Activated naive CD8-positive, alpha-beta T cell (primary cell): ENCODE data around the gene HSD11B1.

ENCODE experiments used
- H3K27ac Mint-ChIP-seq: one replicate; pipeline ENCODE4 v1.8.0; 2021; ENCODE audit warnings: mixed read lengths
- H3K27me3 Mint-ChIP-seq: one replicate; pipeline ENCODE4 v1.8.0; 2021; ENCODE audit warnings: mixed read lengths
- H3K36me3 Mint-ChIP-seq: one replicate; pipeline ENCODE4 v1.8.0; 2021; ENCODE audit warnings: mixed read lengths
- H3K4me1 Mint-ChIP-seq: one replicate; pipeline ENCODE4 v1.8.0; 2021; ENCODE audit warnings: low read depth, mixed read lengths
- H3K4me3 Mint-ChIP-seq: one replicate; pipeline ENCODE4 v1.8.0; 2021; ENCODE audit warnings: mild to moderate bottlenecking, mixed read lengths
- H3K9me3 Mint-ChIP-seq: one replicate; pipeline ENCODE4 v1.8.0; 2021; ENCODE audit warnings: low read depth, mixed read lengths

Gene HSD11B1

DNA sequence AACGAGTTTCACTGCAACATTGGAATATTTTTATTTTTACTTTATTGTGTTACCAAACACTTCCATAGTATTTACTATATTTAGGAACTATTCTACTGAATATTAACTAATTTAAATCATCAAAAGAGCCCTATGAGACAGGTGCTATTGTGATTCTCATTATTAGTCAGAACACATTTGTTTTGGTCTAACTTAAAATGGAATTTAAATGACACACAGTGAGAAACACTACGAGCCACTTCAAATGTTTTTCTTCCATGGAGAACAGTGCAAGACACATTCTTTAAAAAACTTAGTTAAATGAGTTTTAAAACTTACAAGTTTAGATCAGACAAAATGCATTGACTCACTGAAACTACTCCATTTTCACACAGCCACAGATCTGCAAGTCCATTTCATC is 44.6 kb downstream of the HSD11B1 start:
- H3K4me3 Mint-ChIP-seq, result peak overlapping the region; percentile 8
- H3K27ac Mint-ChIP-seq, result peak overlapping the region; percentile 80
- H3K27me3 Mint-ChIP-seq, result no peaks in the 10 kb centered on the region
- peaks cover 63% of the 10 kb centered on the region for H3K4me1 Mint-ChIP-seq
- H3K36me3 Mint-ChIP-seq, result no peaks in the 10 kb centered on the region
- no peaks in the 10 kb centered on the region for H3K9me3 Mint-ChIP-seq

- peak overlapping the region; percentile 8 for H3K4me3 Mint-ChIP-seq
- H3K4me1 Mint-ChIP-seq, result peaks cover 63% of the 10 kb centered on the region
- no peaks in the 10 kb centered on the region for H3K27me3 Mint-ChIP-seq
- H3K36me3 Mint-ChIP-seq, result no peaks in the 10 kb centered on the region
- H3K27ac Mint-ChIP-seq, result peak overlapping the region; percentile 80
- H3K9me3 Mint-ChIP-seq, result no peaks in the 10 kb centered on the region
Measured at GRCh38 chr1:209749670-209750323, 45.2 kb downstream of the HSD11B1 start.

GRCh38 chr1:209751627-209752231 is 47.1 kb downstream of the HSD11B1 start:
- H3K9me3 Mint-ChIP-seq, result no peaks in the 10 kb centered on the region
- H3K4me1 Mint-ChIP-seq, result peaks cover 74% of the 10 kb centered on the region
- peak overlapping the region; percentile 41 for H3K4me3 Mint-ChIP-seq
- no peaks in the 10 kb centered on the region for H3K36me3 Mint-ChIP-seq
- H3K27ac Mint-ChIP-seq, result peak overlapping the region; percentile 94
- no peaks in the 10 kb centered on the region for H3K27me3 Mint-ChIP-seq

DNA sequence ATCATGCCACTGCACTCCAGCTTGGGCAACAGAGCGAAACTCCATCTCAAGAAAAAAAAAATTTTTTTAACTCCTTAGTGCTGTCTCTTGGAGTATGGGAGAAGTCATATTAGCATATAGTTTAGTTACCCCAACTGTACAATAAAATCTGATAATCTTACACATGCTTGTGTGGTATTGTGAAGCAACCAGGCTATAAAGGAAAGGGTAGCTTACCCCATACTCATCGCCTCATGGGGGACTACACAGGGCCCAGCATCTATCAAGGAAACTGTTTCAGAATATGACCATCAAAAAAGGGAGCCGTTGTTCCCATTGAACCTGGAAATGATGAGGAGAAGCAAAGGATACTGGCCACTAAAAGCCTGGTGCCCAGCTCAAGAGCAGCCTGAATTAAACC is 48.2 kb downstream of the HSD11B1 start:
- no peaks in the 10 kb centered on the region for H3K9me3 Mint-ChIP-seq
- H3K36me3 Mint-ChIP-seq, result no peaks in the 10 kb centered on the region
- H3K27me3 Mint-ChIP-seq, result no peaks in the 10 kb centered on the region
- no peak overlapping the region for H3K4me3 Mint-ChIP-seq
- H3K4me1 Mint-ChIP-seq, result peaks cover 68% of the 10 kb centered on the region
- H3K27ac Mint-ChIP-seq, result peak overlapping the region; percentile 64

DNA sequence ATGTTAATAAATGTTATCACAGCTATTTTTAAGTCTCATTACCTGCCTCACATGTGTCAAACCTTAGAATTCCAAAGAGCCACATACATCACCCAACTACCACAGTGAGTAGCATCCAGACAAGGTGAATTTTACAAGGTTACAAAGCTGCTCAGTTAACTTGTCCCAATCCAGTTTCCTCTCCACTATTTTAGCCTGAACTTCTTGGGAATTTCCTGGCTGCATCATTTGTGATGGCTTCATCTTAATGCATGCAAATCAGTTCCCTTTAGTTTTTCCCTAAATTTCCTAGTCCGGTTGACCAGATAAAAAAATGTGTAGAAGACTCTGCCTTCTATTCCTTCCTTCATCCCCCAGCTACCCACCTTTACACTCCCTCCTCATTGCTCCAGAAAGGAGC is 50.6 kb downstream of the HSD11B1 start:
- H3K4me3 Mint-ChIP-seq, result peak overlapping the region; percentile 99
- H3K4me1 Mint-ChIP-seq, result peaks cover 75% of the 10 kb centered on the region
- H3K9me3 Mint-ChIP-seq, result no peaks in the 10 kb centered on the region
- peak overlapping the region; percentile 100 for H3K27ac Mint-ChIP-seq
- no peaks in the 10 kb centered on the region for H3K27me3 Mint-ChIP-seq
- peaks cover 8% of the 10 kb centered on the region for H3K36me3 Mint-ChIP-seq

GRCh38 chr1:209755926-209756614 is 51.4 kb downstream of the HSD11B1 start, which contains the start of gene TRAF3IP3:
TRAF3IP3 (plus strand) TSS chr1:209756053; CDS start chr1:209760040, 3,987 bp downstream.
- Mint-ChIP-seq H3K4me1 (peaks cover 76% of the 10 kb centered on the region), H3K9me3 (no peaks in the 10 kb centered on the region), H3K27me3 (no peaks in the 10 kb centered on the region), H3K27ac (peak within 1 kb of the TSS; percentile 100), H3K36me3 (peaks cover 11% of the 10 kb centered on the region), H3K4me3 (peak within 1 kb of the TSS; percentile 99)

DNA sequence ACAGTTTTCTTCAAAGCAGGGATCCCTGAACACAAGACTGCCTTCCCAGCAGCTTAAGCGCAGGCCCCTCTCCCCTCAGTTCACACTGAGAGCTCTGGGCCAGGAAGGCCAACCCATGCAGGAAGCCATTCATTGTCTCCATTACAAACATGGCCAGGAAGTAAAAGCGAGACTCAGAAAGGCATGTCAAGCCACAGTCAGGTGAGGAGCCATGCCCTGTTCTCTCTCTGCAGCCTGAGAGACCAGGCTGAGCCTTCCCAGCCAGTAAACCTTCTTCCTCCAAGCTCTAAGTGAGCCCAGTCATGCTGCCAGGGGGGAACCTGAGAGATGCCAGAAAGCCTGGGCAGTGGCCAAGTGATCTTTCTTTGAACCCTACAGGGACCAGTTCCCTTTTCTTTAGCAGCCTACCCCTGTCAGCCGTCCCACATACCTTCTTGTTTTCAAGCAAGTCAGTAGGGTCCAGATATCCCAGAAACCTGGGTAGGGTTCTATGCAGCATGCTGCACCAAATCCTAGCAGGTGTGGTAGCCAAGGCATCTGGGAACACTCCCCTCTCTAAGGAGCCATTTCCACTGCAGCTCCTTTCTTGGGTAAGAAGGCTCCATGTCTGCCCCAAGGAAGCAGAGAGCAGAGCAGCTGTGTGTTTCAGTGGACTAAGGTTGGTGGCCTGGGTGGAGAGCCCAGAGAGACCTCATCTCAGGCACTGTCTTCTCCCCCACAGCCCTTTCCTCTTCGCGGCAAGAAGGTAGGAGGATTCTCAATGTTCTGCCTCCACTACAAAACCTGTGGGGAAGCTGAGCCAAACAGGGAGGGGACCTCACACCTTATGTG is 52.2 kb downstream of the HSD11B1 start:
- Mint-ChIP-seq H3K4me3 (peak overlapping the region; percentile 99), H3K4me1 (peaks cover 76% of the 10 kb centered on the region), H3K27ac (peak overlapping the region; percentile 100), H3K27me3 (no peaks in the 10 kb centered on the region), H3K36me3 (peaks cover 15% of the 10 kb centered on the region), H3K9me3 (no peaks in the 10 kb centered on the region)

GRCh38 chr1:209758400-209758799 is 53.8 kb downstream of the HSD11B1 start:
- Mint-ChIP-seq H3K27me3 (no peaks in the 10 kb centered on the region), H3K4me3 (peak overlapping the region; percentile 99), H3K36me3 (peaks cover 25% of the 10 kb centered on the region), H3K4me1 (peaks cover 77% of the 10 kb centered on the region), H3K27ac (peak overlapping the region; percentile 100), H3K9me3 (no peaks in the 10 kb centered on the region)

- peaks cover 82% of the 10 kb centered on the region for H3K4me1 Mint-ChIP-seq
- H3K27me3 Mint-ChIP-seq, result no peaks in the 10 kb centered on the region
- peak overlapping the region; percentile 49 for H3K4me3 Mint-ChIP-seq
- no peaks in the 10 kb centered on the region for H3K9me3 Mint-ChIP-seq
- peaks cover 32% of the 10 kb centered on the region for H3K36me3 Mint-ChIP-seq
- peak overlapping the region; percentile 100 for H3K27ac Mint-ChIP-seq
Measured at GRCh38 chr1:209759829-209760359, 55.2 kb downstream of the HSD11B1 start.

- Mint-ChIP-seq H3K9me3 (no peaks in the 10 kb centered on the region), H3K36me3 (peaks cover 34% of the 10 kb centered on the region), H3K4me1 (peaks cover 80% of the 10 kb centered on the region), H3K4me3 (peak overlapping the region; percentile 31), H3K27ac (peak overlapping the region; percentile 91), H3K27me3 (no peaks in the 10 kb centered on the region)
Measured at GRCh38 chr1:209761011-209761635, 56.5 kb downstream of the HSD11B1 start.

DNA sequence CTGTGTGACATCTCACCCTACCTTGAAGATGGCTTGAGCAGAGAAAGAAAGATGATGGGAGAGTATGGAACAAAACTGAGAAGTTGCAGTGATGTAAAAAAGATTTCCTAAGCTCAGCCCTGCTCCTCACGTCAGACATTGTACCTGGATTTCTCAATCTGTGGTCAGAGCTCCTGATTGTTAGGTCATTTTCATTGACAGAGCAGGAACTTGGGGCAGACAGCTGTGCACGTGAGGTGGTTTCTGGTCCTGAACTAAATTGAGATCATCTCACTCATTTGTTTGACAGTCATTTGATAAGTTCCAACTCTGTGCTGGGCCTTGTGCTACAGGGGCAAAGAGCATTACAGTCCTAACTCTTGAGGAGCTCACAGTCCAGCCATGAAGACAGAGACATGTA is 61.4 kb downstream of the HSD11B1 start:
- Mint-ChIP-seq H3K36me3 (peaks cover 28% of the 10 kb centered on the region), H3K27ac (no peak overlapping the region), H3K4me3 (no peak overlapping the region), H3K4me1 (peaks cover 73% of the 10 kb centered on the region), H3K9me3 (no peaks in the 10 kb centered on the region), H3K27me3 (no peaks in the 10 kb centered on the region)

- no peaks in the 10 kb centered on the region for H3K9me3 Mint-ChIP-seq
- H3K27me3 Mint-ChIP-seq, result no peaks in the 10 kb centered on the region
- peaks cover 22% of the 10 kb centered on the region for H3K36me3 Mint-ChIP-seq
- H3K4me3 Mint-ChIP-seq, result no peak overlapping the region
- no peak overlapping the region for H3K27ac Mint-ChIP-seq
- peaks cover 63% of the 10 kb centered on the region for H3K4me1 Mint-ChIP-seq
Measured at GRCh38 chr1:209767096-209767495, 62.5 kb downstream of the HSD11B1 start.

- H3K9me3 Mint-ChIP-seq, result no peaks in the 10 kb centered on the region
- H3K27ac Mint-ChIP-seq, result no peak overlapping the region
- peaks cover 19% of the 10 kb centered on the region for H3K36me3 Mint-ChIP-seq
- no peak overlapping the region for H3K4me3 Mint-ChIP-seq
- H3K27me3 Mint-ChIP-seq, result no peaks in the 10 kb centered on the region
- peaks cover 58% of the 10 kb centered on the region for H3K4me1 Mint-ChIP-seq
Measured at GRCh38 chr1:209767706-209768105, 63.1 kb downstream of the HSD11B1 start.

GRCh38 chr1:209768354-209768774 is 63.7 kb downstream of the HSD11B1 start:
- H3K27me3 Mint-ChIP-seq, result no peaks in the 10 kb centered on the region
- H3K36me3 Mint-ChIP-seq, result peaks cover 20% of the 10 kb centered on the region
- H3K9me3 Mint-ChIP-seq, result no peaks in the 10 kb centered on the region
- H3K27ac Mint-ChIP-seq, result no peak overlapping the region
- H3K4me3 Mint-ChIP-seq, result no peak overlapping the region
- H3K4me1 Mint-ChIP-seq, result peaks cover 51% of the 10 kb centered on the region
